A673 (cell line): ENCODE results near the gene DUOXA2.

ENCODE experiments used
- EZH2 ChIP-seq: fragments of 200-600 bp; sonication (generic); IDR thresholded peaks from 2 replicates; pipeline ENCODE4 v1.6.1; 2017; ENCODE audit warnings: borderline replicate concordance, low read depth, mild to moderate bottlenecking, mixed read lengths, antibody characterized with exemption, low read length; ENCODE audit not compliant: poor library complexity, severe bottlenecking
- TF ChIP-seq, protein P1 (sequence below): fragments of 300-800, 200-600 bp; sonication (generic); conservative IDR thresholded peaks from 2 replicates; pipeline ENCODE4 v1.5.1; 2017; ENCODE audit warnings: low read depth, mild to moderate bottlenecking, antibody characterized with exemption, low read length, moderate library complexity, mixed read lengths

DNA sequence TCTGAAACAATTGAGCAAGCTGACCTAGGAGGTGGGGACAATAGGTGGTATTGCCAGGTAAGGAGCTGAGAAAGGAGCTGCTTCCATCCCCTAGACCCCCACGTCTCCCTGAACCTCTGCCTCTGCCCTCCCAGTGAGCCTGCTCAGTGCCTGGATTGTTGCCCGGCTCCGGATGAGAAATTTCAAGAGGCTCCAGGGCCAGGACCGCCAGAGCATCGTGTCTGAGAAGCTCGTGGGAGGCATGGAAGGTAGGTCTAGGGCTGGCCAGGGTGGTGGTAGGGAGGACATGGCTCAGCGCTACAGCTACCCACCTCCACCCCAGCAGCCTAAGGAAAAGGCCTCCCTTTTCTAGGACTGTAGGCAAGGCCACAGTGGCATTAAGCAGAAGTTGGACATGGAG lies 28.9 kb downstream of the DUOXA2 start:
- TF ChIP-seq, protein P1, sequence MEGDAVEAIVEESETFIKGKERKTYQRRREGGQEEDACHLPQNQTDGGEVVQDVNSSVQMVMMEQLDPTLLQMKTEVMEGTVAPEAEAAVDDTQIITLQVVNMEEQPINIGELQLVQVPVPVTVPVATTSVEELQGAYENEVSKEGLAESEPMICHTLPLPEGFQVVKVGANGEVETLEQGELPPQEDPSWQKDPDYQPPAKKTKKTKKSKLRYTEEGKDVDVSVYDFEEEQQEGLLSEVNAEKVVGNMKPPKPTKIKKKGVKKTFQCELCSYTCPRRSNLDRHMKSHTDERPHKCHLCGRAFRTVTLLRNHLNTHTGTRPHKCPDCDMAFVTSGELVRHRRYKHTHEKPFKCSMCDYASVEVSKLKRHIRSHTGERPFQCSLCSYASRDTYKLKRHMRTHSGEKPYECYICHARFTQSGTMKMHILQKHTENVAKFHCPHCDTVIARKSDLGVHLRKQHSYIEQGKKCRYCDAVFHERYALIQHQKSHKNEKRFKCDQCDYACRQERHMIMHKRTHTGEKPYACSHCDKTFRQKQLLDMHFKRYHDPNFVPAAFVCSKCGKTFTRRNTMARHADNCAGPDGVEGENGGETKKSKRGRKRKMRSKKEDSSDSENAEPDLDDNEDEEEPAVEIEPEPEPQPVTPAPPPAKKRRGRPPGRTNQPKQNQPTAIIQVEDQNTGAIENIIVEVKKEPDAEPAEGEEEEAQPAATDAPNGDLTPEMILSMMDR, result no peak
- TF ChIP-seq EZH2, result no peak
